ENCODE measurements around the gene PRG2. TPM values are rescaled to one million over a fixed set of nuclear protein-coding genes. Genes with fewer than 3 reads are reported as not detected.

PRG2 gene
- polyA plus RNA-seq, 2 of the 4 experiments (the other 2 are of a cell fraction) = not detected

DNA sequence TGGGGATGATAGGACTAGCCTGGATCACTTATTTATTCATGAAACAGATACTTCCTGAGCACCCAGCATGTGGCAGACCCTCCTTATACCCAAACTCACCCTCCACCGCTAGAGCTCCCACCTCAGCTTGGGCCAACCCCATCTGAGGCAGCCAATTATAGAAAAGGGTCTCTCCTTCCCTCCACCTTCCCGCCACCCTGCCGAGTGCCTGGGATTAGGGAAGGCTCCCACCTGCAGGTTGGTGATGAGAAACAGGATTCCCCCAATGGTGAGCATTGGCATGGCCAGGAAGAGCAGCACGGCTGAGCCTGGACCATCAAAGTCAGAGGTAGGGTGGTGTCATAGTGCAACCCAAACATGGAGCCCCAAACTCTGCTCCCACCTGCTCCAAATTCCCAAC, 30.6 kb upstream of the PRG2 start:
- no peak for FAIRE-seq
- CTCF ChIA-PET = interaction anchor here (1.5 to 1.6 kb wide), 2 partner anchors 37 kb away, joined by 7 to 10 read pairs; no protein-coding TSS in a partner anchor

DNA sequence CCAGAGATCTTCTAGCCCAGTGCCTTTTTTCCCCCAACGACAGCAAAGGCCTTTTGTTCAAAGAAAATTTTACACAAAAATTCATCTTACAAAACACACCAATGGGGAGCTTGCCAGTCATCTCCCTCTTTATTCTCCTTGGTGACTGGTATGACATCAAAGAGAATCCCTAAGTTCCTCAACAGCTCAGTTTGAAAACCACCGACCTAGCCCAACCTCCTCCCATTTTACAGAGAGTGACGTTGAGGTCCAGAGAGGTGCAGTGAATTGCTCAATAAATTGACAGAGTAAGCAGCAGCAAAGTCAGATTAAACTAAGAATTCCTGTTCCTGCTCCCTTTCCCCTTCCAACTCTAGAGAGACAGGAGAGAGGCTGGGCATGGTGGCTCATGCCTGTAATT, 28.7 kb upstream of the PRG2 start:
- FAIRE-seq (no peak), ATAC-seq (no peak), DNase-seq (ENCODE audit: low read depth in 1 of 2, low spot score in 1 of 2) (no peak)
- TF ChIP-seq GATA3 (IDR thresholded peaks at IDR 0.05; ENCODE audit: borderline replicate concordance) (no peak), KDM1A (IDR thresholded peaks at IDR 0.05; ENCODE audit: low read depth) (no peak), EP300 (IDR thresholded peaks at IDR 0.05) (no peak), HOXB13 (CRISPR knock-in tag; IDR thresholded peaks at IDR 0.05; ENCODE audit: low read depth) (no peak), FOSL2 (IDR thresholded peaks at IDR 0.05) (no peak), FOSL2 (CRISPR knock-in tag; IDR thresholded peaks at IDR 0.05) (no peak)
- TF ChIP-seq, protein P1, sequence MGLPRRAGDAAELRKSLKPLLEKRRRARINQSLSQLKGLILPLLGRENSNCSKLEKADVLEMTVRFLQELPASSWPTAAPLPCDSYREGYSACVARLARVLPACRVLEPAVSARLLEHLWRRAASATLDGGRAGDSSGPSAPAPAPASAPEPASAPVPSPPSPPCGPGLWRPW (IDR thresholded peaks at IDR 0.05) = no peak
- TF ChIP-seq, protein P2, sequence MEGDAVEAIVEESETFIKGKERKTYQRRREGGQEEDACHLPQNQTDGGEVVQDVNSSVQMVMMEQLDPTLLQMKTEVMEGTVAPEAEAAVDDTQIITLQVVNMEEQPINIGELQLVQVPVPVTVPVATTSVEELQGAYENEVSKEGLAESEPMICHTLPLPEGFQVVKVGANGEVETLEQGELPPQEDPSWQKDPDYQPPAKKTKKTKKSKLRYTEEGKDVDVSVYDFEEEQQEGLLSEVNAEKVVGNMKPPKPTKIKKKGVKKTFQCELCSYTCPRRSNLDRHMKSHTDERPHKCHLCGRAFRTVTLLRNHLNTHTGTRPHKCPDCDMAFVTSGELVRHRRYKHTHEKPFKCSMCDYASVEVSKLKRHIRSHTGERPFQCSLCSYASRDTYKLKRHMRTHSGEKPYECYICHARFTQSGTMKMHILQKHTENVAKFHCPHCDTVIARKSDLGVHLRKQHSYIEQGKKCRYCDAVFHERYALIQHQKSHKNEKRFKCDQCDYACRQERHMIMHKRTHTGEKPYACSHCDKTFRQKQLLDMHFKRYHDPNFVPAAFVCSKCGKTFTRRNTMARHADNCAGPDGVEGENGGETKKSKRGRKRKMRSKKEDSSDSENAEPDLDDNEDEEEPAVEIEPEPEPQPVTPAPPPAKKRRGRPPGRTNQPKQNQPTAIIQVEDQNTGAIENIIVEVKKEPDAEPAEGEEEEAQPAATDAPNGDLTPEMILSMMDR (IDR thresholded peaks at IDR 0.05) = no peak
- TF ChIP-seq, protein P3, sequence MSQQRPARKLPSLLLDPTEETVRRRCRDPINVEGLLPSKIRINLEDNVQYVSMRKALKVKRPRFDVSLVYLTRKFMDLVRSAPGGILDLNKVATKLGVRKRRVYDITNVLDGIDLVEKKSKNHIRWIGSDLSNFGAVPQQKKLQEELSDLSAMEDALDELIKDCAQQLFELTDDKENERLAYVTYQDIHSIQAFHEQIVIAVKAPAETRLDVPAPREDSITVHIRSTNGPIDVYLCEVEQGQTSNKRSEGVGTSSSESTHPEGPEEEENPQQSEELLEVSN (IDR thresholded peaks at IDR 0.05; ENCODE audit: borderline replicate concordance, low read depth) = no peak
- TF ChIP-seq, protein P4, sequence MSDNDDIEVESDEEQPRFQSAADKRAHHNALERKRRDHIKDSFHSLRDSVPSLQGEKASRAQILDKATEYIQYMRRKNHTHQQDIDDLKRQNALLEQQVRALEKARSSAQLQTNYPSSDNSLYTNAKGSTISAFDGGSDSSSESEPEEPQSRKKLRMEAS (IDR thresholded peaks at IDR 0.05) = no peak
- Histone ChIP-seq H3K4me2 (no peak overlapping the region), H3K9me3 (no peaks in the 10 kb centered on the region), H3K4me3 (no peak overlapping the region), H3K4me1 (0 out of 3 replicates have a peak, but pooled peaks cover 4% of the 10 kb centered on the region), H3K27ac (no peak overlapping the region)
- ChIA-PET CTCF (interaction anchor here (0.8 to 2.2 kb wide), 8 partner anchors 14 to 73 kb away, joined by 3 to 13 read pairs (median 4); no protein-coding TSS in a partner anchor), POLR2A (no interaction called here)
- 30% methylated on average over 3 of the region's 3 CpGs for WGBS (ENCODE audit: missing lambda C conversion rate)

More for the DNA sequence above, 30.6 kb upstream of the PRG2 start:
- ATAC-seq = no peak
- DNase-seq (ENCODE audit: low read depth in 1 of 2, low spot score in 1 of 2) = no peak
- WGBS (ENCODE audit: missing lambda C conversion rate) = 59% methylated on average over 4 of the region's 4 CpGs
- no peak overlapping the region for H3K4me3 ChIP-seq
- no peaks in the 10 kb centered on the region for H3K9me3 ChIP-seq
- TF ChIP-seq, protein P2 (IDR thresholded peaks at IDR 0.05) = no peak
- H3K4me1 ChIP-seq = peaks cover 16% of the 10 kb centered on the region
- no peak overlapping the region for H3K4me2 ChIP-seq
- no peak overlapping the region for H3K27ac ChIP-seq
- POLR2A ChIA-PET = no interaction called here

DNA sequence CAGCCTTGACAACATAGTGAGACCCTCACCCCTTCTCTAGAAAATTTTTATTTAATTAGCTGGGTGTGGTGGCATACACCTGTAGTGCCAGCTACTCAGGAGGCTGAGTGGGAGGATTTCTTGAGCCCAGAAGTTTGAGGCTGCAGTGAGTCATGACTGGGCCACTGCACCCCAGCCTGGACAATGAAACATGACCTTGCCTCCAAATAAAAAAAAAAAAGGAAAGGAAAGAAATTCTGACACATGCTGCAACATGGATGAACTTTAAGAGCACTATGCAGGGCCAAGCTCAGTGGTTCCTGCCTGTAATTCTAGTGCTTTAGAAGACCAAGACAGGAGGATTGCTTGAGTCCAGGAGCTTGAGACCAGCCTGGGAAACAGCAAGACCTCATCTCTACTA, 27.7 kb upstream of the PRG2 start:
- no peak for DNase-seq (ENCODE audit: low read depth in 1 of 2, low spot score in 1 of 2)
- Histone ChIP-seq H3K27ac (no peak overlapping the region), H3K4me3 (no peak overlapping the region), H3K4me1 (0 out of 3 replicates have a peak, but pooled peaks cover 4% of the 10 kb centered on the region), H3K9me3 (no peaks in the 10 kb centered on the region), H3K4me2 (no peak overlapping the region)
- ChIA-PET CTCF (interaction anchor here (0.7 to 2.2 kb wide), 8 partner anchors 13 to 72 kb away, joined by 3 to 13 read pairs (median 4); no protein-coding TSS in a partner anchor), POLR2A (no interaction called here)
- FAIRE-seq = no peak
- TF ChIP-seq, protein P5, sequence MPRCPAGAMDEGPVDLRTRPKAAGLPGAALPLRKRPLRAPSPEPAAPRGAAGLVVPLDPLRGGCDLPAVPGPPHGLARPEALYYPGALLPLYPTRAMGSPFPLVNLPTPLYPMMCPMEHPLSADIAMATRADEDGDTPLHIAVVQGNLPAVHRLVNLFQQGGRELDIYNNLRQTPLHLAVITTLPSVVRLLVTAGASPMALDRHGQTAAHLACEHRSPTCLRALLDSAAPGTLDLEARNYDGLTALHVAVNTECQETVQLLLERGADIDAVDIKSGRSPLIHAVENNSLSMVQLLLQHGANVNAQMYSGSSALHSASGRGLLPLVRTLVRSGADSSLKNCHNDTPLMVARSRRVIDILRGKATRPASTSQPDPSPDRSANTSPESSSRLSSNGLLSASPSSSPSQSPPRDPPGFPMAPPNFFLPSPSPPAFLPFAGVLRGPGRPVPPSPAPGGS (IDR thresholded peaks at IDR 0.05) = no peak
- no peak for TF ChIP-seq ZSCAN20 (CRISPR knock-in tag; IDR thresholded peaks at IDR 0.05)
- TF ChIP-seq TP53 (CRISPR knock-in tag; IDR thresholded peaks at IDR 0.05) = no peak
- TF ChIP-seq FOSB (CRISPR knock-in tag; IDR thresholded peaks at IDR 0.05) = no peak
- TF ChIP-seq BHLHE40 (IDR thresholded peaks at IDR 0.05; ENCODE audit: low read depth, low read length) = no peak
- no peak for ATAC-seq

All from A549 (cell line).